GM12878 (cell line): Measurements from ENCODE around the gene DIRAS1.
"Not testable (repeated sequence)": the region's sequence is repeated elsewhere in the genome, so short reads cannot be mapped to it uniquely, and the experiment has no call there.

ENCODE experiments used
- POLR2AphosphoS5 ChIP-seq: IDR thresholded peaks from 2 replicates; pipeline ENCODE4 v1.6.1; 2011; ENCODE audit warnings: mild to moderate bottlenecking, low read length, inconsistent platforms
- TCF12 ChIP-seq: IDR thresholded peaks from 2 replicates; pipeline ENCODE4 v1.6.1; 2011; ENCODE audit warnings: low read depth, mild to moderate bottlenecking, low read length

GRCh38 chr19:2714102-2714501, 7.1 kb downstream of the DIRAS1 start:
- not testable (repeated sequence) for TF ChIP-seq POLR2AphosphoS5, TCF12
